Type B pancreatic cell (in vitro differentiated cells): ENCODE measurements around the gene GLI3. TPM values are rescaled to one million over a fixed set of nuclear protein-coding genes. Genes with fewer than 3 reads are reported as not detected.

ENCODE experiments used
- DNase-seq: peaks from one replicate; pipeline ENCODE4 v3.0.0; 2021; ENCODE audit warnings: mixed read lengths; ENCODE audit not compliant: unreplicated experiment; ENCODE audit errors: extremely low spot score
- H3K27ac Mint-ChIP-seq: 2 replicates; pipeline ENCODE4 v1.8.0; 2021; ENCODE audit warnings: mild to moderate bottlenecking, mixed read lengths
- H3K27me3 Mint-ChIP-seq: 2 replicates; pipeline ENCODE4 v1.8.0; 2021; ENCODE audit warnings: mixed read lengths
- H3K36me3 Mint-ChIP-seq: 2 replicates; pipeline ENCODE4 v1.8.0; 2021; ENCODE audit warnings: mixed read lengths
- H3K4me1 Mint-ChIP-seq: one replicate; pipeline ENCODE4 v1.8.0; 2021; ENCODE audit warnings: mixed read lengths; ENCODE audit not compliant: unreplicated experiment
- H3K4me3 Mint-ChIP-seq: 2 replicates; pipeline ENCODE4 v1.8.0; 2021; ENCODE audit warnings: mild to moderate bottlenecking, mixed read lengths
- H3K9me3 Mint-ChIP-seq: 2 replicates; pipeline ENCODE4 v1.8.0; 2021; ENCODE audit warnings: mixed read lengths
- total RNA-seq: library from RNA; stranded (reverse); gene quantifications from 2 replicates; pipeline ENCODE4 v1.2.1, GENCODE V29; 2021; ENCODE audit warnings: low replicate concordance
- TF ChIP-seq, protein P1 (sequence below): fragments of 200-600 bp; sonication (generic); conservative IDR thresholded peaks from 2 replicates; pipeline ENCODE4 v1.5.0; 2021; ENCODE audit warnings: antibody characterized with exemption, mild to moderate bottlenecking

The GLI3 gene
- total RNA-seq, 1 donor from 2014 or later: 141 TPM

- Mint-ChIP-seq H3K4me1 (peaks cover 62% of the 10 kb centered on the region), H3K36me3 (peaks cover 28% of the 10 kb centered on the region)
These were observed 130.4 kb downstream of the GLI3 start for GRCh38 chr7:42106562-42106961.

DNA sequence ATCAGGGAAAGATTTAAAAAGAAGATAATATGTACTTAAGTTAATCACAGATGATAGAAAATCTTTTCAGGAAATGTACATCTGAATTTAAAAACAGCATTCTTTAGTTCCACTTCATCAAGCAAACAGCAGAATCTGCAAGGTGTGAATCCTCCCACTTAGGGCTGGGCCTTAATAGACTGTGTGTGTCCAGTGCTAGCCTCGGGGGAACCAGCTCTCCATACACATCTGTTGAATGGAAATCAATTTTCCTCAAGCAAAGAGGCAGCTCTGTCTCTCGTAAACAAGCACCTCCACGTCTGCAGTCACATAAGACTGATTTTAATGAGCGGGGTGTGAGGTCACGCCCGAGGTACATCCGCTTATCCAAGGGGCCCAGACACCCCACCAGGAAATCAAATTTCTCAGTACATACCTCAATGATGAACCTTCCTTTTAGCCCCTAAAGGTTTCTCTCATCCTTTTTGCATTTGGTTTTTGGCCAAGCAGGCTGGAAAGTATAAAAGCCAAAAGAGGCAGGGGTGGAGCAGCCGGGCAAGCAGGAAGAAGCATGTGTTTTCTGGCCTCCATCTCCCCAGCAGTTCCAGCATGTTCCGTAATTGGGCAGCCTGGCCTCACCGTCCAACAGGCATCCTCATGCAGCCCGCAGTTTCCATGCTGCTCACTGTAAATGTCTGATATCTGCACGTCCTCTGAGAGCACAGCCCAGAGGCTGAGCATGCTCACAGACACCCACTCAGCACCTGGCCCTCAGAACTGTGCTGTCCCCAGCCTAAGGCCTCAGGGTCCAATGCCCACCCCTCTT is 131.3 kb downstream of the GLI3 start:
- Mint-ChIP-seq H3K27me3 (no peaks in the 10 kb centered on the region), H3K4me1 (peaks cover 55% of the 10 kb centered on the region), H3K9me3 (no peaks in the 10 kb centered on the region), H3K27ac (peak overlapping the region; percentile 73), H3K36me3 (peaks cover 21% of the 10 kb centered on the region), H3K4me3 (peak overlapping the region; percentile 28)
- no peak for DNase-seq
- TF ChIP-seq, protein P1, sequence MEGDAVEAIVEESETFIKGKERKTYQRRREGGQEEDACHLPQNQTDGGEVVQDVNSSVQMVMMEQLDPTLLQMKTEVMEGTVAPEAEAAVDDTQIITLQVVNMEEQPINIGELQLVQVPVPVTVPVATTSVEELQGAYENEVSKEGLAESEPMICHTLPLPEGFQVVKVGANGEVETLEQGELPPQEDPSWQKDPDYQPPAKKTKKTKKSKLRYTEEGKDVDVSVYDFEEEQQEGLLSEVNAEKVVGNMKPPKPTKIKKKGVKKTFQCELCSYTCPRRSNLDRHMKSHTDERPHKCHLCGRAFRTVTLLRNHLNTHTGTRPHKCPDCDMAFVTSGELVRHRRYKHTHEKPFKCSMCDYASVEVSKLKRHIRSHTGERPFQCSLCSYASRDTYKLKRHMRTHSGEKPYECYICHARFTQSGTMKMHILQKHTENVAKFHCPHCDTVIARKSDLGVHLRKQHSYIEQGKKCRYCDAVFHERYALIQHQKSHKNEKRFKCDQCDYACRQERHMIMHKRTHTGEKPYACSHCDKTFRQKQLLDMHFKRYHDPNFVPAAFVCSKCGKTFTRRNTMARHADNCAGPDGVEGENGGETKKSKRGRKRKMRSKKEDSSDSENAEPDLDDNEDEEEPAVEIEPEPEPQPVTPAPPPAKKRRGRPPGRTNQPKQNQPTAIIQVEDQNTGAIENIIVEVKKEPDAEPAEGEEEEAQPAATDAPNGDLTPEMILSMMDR: no peak

More at GRCh38 chr7:42106562-42106961, 130.4 kb downstream of the GLI3 start:
- Mint-ChIP-seq H3K4me3 (no peak overlapping the region), H3K9me3 (no peaks in the 10 kb centered on the region), H3K27ac (peak overlapping the region; percentile 73), H3K27me3 (no peaks in the 10 kb centered on the region)
- no peak for DNase-seq
- TF ChIP-seq, protein P1: no peak

DNA sequence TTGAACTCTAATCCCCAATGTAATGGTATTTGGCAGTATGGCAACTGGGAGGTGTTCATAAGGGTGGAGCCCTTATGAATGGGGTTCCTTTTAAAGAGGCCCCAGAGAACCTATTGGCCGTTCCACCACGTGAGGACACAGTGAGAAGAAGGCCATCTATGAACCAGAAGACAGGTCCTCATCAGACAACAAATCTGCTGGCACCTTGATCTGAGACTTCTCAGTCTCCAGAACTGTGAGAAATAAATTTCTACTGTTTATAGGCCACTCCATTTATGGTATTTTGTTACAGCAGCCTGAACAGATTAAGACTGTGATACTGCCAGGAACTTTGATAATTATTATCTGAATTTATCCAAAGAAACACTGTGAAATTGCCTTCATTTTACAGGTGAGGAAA is 132.3 kb downstream of the GLI3 start:
- DNase-seq: no peak
- H3K4me1 Mint-ChIP-seq: peaks cover 56% of the 10 kb centered on the region
- peaks cover 29% of the 10 kb centered on the region for H3K36me3 Mint-ChIP-seq
- H3K9me3 Mint-ChIP-seq: no peaks in the 10 kb centered on the region
- H3K27ac Mint-ChIP-seq: peak overlapping the region; percentile 31
- TF ChIP-seq, protein P1: no peak
- H3K4me3 Mint-ChIP-seq: no peak overlapping the region
- no peaks in the 10 kb centered on the region for H3K27me3 Mint-ChIP-seq

GRCh38 chr7:42104231-42104630 is 132.8 kb downstream of the GLI3 start:
- H3K9me3 Mint-ChIP-seq: no peaks in the 10 kb centered on the region
- no peak overlapping the region for H3K4me3 Mint-ChIP-seq
- H3K36me3 Mint-ChIP-seq: peaks cover 30% of the 10 kb centered on the region
- TF ChIP-seq, protein P1: no peak
- H3K27ac Mint-ChIP-seq: peak overlapping the region; percentile 31
- peaks cover 52% of the 10 kb centered on the region for H3K4me1 Mint-ChIP-seq
- H3K27me3 Mint-ChIP-seq: no peaks in the 10 kb centered on the region
- DNase-seq: no peak

GRCh38 chr7:42103456-42103855 is 133.6 kb downstream of the GLI3 start:
- Mint-ChIP-seq H3K27me3 (no peaks in the 10 kb centered on the region), H3K4me1 (peaks cover 50% of the 10 kb centered on the region)
- TF ChIP-seq, protein P1: no peak

More at GRCh38 chr7:42103456-42103855, 133.6 kb downstream of the GLI3 start:
- DNase-seq: no peak
- Mint-ChIP-seq H3K36me3 (peaks cover 33% of the 10 kb centered on the region), H3K27ac (peak overlapping the region; percentile 26), H3K9me3 (no peaks in the 10 kb centered on the region), H3K4me3 (no peak overlapping the region)
